GM21737 (cell line): ENCODE data around the gene TTLL8.

Experiments used
- ATAC-seq: cut with Tn5 transposase; IDR thresholded peaks from one replicate; pipeline ENCODE4 v1.9.1; 2021; ENCODE audit warnings: mild to moderate bottlenecking, moderate library complexity; ENCODE audit not compliant: unreplicated experiment

The TTLL8 gene

DNA sequence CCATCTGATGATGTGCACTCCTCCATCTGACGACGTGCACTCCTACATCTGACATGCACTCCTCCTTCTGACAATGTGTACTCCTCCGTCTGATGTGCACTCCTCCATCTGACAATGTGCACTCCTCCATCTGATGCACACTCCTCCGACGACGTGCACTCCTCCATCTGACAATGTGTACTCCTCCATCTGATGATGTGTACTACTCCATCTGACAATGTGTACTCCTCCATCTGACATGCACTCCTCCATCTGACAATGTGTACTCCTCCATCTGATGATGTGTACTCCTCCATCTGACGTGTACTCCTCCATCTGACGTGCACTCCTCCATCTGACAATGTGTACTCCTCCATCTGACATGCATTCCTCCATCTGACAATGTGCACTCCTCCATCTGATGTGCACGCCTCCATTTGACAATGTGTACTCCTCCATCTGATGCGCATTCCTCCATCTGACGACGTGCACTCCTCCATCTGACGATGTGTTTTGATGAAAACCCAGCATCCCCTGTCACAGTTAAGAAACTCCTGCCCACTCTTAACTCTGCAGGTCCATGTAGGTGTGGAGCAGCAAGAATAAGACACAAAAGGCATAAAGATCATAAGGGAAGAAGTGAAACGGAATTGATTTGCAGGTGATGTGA, 35.8 kb downstream of the TTLL8 start:
- ATAC-seq, result no peak

GRCh38 chr22:50020606-50021005, 37.5 kb downstream of the TTLL8 start:
- ATAC-seq, result no peak

GRCh38 chr22:50019316-50019715, 38.8 kb downstream of the TTLL8 start:
- ATAC-seq, result no peak

DNA sequence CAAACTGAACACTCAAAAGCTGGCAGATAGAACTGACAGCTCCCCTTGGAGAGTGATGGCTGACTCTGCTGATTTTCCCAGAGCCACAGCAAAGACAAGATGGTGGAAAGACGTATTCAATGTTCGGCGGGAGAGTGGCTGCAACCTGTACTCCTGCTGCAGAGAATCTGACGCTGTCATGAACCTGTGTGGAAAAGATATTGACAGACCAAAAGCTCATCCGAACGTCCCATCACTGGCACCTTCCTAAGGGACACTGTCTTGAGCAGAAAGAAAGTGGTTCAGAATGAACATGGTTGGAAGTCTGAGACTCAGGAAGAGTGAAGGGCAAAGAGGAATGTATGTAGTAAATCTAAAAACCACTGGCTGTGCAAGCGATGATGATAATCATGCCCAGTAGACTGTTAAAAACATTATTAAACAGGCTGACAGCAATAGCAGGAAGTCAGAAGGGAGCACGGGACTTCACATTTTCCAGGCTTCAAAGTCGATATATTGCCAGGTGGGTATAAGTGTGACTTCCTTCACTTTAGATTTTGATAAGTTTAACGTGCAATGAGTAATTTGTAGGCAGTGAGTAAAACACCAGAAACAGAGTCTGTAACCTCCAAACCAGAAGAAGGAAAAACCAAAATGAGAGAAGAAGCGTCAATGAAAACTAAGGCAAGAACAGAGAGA, 39.4 kb downstream of the TTLL8 start:
- no peak for ATAC-seq

DNA sequence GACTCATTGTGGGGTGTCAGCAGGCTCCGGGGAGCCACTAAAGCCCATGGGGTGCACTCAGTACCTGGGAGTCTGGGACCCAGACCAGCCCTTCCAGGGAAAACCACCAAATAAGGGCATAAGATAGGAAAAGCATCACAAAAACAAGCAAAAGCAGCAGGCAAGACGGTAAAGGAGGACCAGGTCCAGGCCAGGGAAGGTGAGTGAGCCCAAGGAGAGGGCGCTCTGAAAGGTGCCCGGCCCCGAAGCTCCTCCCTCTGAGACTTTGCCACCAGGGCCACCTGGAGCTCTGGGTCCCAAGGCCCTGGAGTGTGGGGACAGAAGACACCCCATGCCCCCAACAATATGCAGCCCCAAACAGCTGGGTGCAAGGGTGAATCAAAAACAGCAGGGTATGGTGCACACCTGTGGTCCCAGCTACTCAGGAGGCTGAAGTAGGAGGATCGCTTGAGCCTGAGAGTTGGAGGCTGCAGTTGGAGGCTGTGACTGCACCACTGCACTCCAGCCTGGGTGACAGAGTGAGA, 40.3 kb downstream of the TTLL8 start:
- no peak for ATAC-seq

- no peak for ATAC-seq
Measured at GRCh38 chr22:50016988-50017700, 41.0 kb downstream of the TTLL8 start.

- no peak for ATAC-seq
Measured at GRCh38 chr22:50016308-50016987, 41.6 kb downstream of the TTLL8 start.

DNA sequence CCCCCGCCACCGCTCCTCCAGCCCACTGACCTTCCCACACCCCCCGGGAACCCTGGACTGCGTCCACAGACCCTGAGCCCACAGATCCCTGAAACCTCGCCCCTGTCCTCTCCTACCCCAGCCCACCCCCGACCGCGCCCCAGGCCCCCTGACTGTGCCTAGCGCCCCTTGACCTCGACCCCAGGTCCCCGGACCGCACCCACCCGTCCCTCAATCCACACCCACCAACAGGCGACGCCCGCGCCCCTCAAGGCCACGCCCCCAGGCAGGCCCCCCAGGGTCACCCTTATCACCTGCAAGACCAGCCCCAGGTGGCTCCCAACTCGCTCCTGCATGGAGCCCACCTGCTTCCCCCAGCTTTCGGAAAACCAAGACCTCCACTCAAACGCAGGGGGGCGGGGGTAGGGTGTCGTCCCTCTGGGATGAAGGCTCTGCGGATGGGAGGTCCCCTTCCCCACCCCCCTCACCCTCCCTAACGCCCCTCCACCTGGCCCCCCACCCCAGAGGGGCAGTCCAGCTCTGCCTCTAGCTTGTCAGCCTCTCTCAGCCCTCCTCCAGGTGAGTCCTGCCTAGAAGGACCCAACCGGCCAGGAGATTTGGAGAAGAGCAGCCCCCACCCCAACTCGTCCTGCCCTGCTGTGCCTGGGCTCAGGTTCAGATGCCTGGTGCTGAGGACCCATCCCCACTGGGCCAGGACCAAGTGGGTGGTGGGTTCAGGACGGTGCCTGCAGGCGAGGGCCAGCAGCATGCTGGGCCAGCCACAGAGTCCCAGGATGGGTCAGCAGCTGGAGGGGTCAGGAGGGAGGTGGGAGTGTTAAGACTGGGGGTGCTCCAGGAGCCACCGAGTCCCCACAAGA, 42.4 kb downstream of the TTLL8 start:
- ATAC-seq, result no peak

- no peak for ATAC-seq
Measured at GRCh38 chr22:50014655-50015401, 43.3 kb downstream of the TTLL8 start.

- ATAC-seq, result no peak
Measured at GRCh38 chr22:50014053-50014501, 44.0 kb downstream of the TTLL8 start.

GRCh38 chr22:50012211-50013181, 45.6 kb downstream of the TTLL8 start, which contains the start of gene IL17REL:
Gene IL17REL, minus strand, starts transcription at chr22:50012765. Its CDS starts 119 bp downstream, at chr22:50012646.
- ATAC-seq, result no peak

DNA sequence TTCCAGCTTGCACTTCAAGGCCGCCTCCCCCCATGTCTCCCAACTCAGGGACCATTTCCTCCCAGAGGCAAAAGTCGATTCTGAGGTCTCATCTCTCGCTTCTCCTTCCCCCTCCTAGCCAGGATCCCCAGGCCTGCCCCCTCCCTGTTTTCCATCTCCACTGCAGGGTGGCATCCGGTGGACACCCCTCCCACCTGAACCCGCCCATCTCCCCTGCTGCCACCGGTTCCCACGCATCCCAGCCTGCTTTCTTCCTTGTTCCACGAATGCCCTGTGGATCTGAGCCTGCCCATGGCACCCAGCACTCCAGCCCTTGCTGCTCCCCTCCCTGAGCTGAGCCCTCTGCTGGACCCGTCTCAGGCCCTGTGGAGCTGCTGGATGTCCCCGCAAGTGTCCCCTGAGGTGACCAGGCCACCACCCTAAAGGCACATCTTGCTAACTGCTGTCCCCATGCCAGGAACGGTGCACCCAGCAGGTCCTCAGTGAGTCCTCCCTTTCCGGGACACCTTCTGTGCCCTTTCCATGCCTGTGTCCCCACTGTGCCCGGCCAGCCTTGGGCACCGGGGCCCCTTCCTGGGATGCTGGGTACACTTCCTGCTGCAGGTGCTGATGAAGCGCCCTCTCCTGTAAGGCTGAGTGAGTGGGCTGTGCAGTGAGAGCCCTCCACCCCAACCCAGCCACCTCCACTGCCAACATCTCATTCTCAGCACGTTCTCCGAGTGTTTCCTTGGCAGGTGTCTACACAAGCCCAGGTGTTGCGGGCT, 46.5 kb downstream of the TTLL8 start:
- no peak for ATAC-seq

- no peak for ATAC-seq
Measured at GRCh38 chr22:50010676-50011446, 47.2 kb downstream of the TTLL8 start.

GRCh38 chr22:50009765-50010675, 48.1 kb downstream of the TTLL8 start:
- no peak for ATAC-seq

- no peak for ATAC-seq
Measured at GRCh38 chr22:50009251-50009650, 48.8 kb downstream of the TTLL8 start.
